HG02938 (cell line): ENCODE results near the gene NCF2.
A peak's percentile ranks its signal among the peaks of the same experiment; 100 is the strongest.

ENCODE experiments used
- ATAC-seq: cut with Tn5 transposase; IDR thresholded peaks from one replicate; pipeline ENCODE4 v1.9.1; 2021; ENCODE audit warnings: mild to moderate bottlenecking, moderate library complexity; ENCODE audit not compliant: unreplicated experiment

NCF2 gene

GRCh38 chr1:183612407-183612806 is 22.1 kb upstream of the NCF2 start:
- no peak for ATAC-seq

GRCh38 chr1:183611021-183611420 is 20.8 kb upstream of the NCF2 start:
- no peak for ATAC-seq

- no peak for ATAC-seq
Observed at GRCh38 chr1:183609759-183610452, 19.6 kb upstream of the NCF2 start.

GRCh38 chr1:183609313-183609712 is 19.1 kb upstream of the NCF2 start:
- peak; percentile 46 for ATAC-seq

- peak; percentile 47 for ATAC-seq
Observed at GRCh38 chr1:183607322-183607980, 17.2 kb upstream of the NCF2 start.

- no peak for ATAC-seq
Observed at GRCh38 chr1:183605904-183606303, 15.6 kb upstream of the NCF2 start.

- ATAC-seq, result no peak
Observed at GRCh38 chr1:183604815-183605214, 14.6 kb upstream of the NCF2 start.

GRCh38 chr1:183604038-183604808 is 14.0 kb upstream of the NCF2 start:
- no peak for ATAC-seq

GRCh38 chr1:183602510-183602909 is 12.3 kb upstream of the NCF2 start:
- ATAC-seq, result no peak

GRCh38 chr1:183600634-183601033 is 10.4 kb upstream of the NCF2 start:
- ATAC-seq, result no peak

GRCh38 chr1:183600136-183600535 is 9.9 kb upstream of the NCF2 start:
- ATAC-seq, result no peak

- ATAC-seq, result peak; percentile 68
Observed at GRCh38 chr1:183598386-183598785, 8.1 kb upstream of the NCF2 start.

GRCh38 chr1:183597656-183598347 is 7.5 kb upstream of the NCF2 start:
- ATAC-seq, result no peak

- no peak for ATAC-seq
Observed at GRCh38 chr1:183596500-183596899, 6.2 kb upstream of the NCF2 start.

- ATAC-seq, result no peak
Observed at GRCh38 chr1:183595537-183595936, 5.3 kb upstream of the NCF2 start.

- ATAC-seq, result peak; percentile 58
Observed at GRCh38 chr1:183593356-183593755, 3.1 kb upstream of the NCF2 start.

- no peak for ATAC-seq
Observed at GRCh38 chr1:183592733-183593132, 2.5 kb upstream of the NCF2 start.

GRCh38 chr1:183589874-183590243 is 400 bp downstream of the NCF2 start:
- no peak for ATAC-seq

- no peak for ATAC-seq
Observed at GRCh38 chr1:183589384-183589783, 875 bp downstream of the NCF2 start.

GRCh38 chr1:183588827-183589226 is 1.4 kb downstream of the NCF2 start:
- no peak for ATAC-seq

GRCh38 chr1:183586926-183587325 is 3.3 kb downstream of the NCF2 start:
- no peak for ATAC-seq
